Measurements from ENCODE around the gene C7orf33.

Gene C7orf33

GRCh38 chr7:148630078-148630477 is 39.5 kb downstream of the C7orf33 start:
- DNase-seq = no peak

GRCh38 chr7:148633761-148634160 is 43.2 kb downstream of the C7orf33 start:
- DNase-seq = no peak

GRCh38 chr7:148637094-148637493 is 46.5 kb downstream of the C7orf33 start:
- no peak for DNase-seq

GRCh38 chr7:148645898-148646297 is 55.3 kb downstream of the C7orf33 start:
- no peak for DNase-seq

GRCh38 chr7:148650232-148650858 is 59.8 kb downstream of the C7orf33 start:
- DNase-seq = no peak

GRCh38 chr7:148652773-148653172 is 62.2 kb downstream of the C7orf33 start:
- no peak for DNase-seq

GRCh38 chr7:148657929-148658328 is 67.4 kb downstream of the C7orf33 start:
- DNase-seq = no peak

- no peak for DNase-seq
Observed at GRCh38 chr7:148661471-148661870, 70.9 kb downstream of the C7orf33 start.

- DNase-seq = no peak
Observed at GRCh38 chr7:148662646-148663045, 72.1 kb downstream of the C7orf33 start.

GRCh38 chr7:148664324-148664723 is 73.8 kb downstream of the C7orf33 start:
- no peak for DNase-seq

GRCh38 chr7:148665221-148665620 is 74.7 kb downstream of the C7orf33 start:
- no peak for DNase-seq

Data from stimulated activated CD4-positive, alpha-beta T cell treated with anti-CD3 and anti-CD28 coated beads, Interleukin-4, amount 100 ng/mL, for 24 hours (primary cell).